ENCODE measurements around the gene RNF113B.

RNF113B gene

GRCh38 chr13:98213354-98213753 lies 36.3 kb upstream of the RNF113B start:
- Histone ChIP-seq H3K4me3 (ENCODE audit: low read depth in 1 of 2, low read length in 2 of 2) (no peak overlapping the region), H3K36me3 (ENCODE audit: insufficient read depth, low read length) (no peaks in the 10 kb centered on the region), H3K79me2 (ENCODE audit: insufficient read depth, low read length) (no peaks in the 10 kb centered on the region), H3K9ac (ENCODE audit: low read depth, low read length) (no peak overlapping the region), H2AFZ (ENCODE audit: low read depth, low read length) (no peak overlapping the region), H3K27ac (ENCODE audit: low read length) (no peak overlapping the region), H3K27me3 (ENCODE audit: insufficient read depth, low read length, poor library complexity) (no peaks in the 10 kb centered on the region), H3K4me2 (ENCODE audit: insufficient read depth, low read length) (no peak overlapping the region), H3K9me3 (ENCODE audit: insufficient read depth, low read length, severe bottlenecking) (no peaks in the 10 kb centered on the region), H4K20me1 (ENCODE audit: insufficient read depth, low read length) (no peaks in the 10 kb centered on the region; the same call in 1 of the 2 replicates), H3K4me1 (ENCODE audit: insufficient read depth, low read length) (no peaks in the 10 kb centered on the region)
- DNase-seq, result no peak
- no peak for TF ChIP-seq CTCF (IDR thresholded peaks at IDR 0.05; ENCODE audit: borderline replicate concordance, extremely low read depth, low read length, poor library complexity, severe bottlenecking)
- no peak for TF ChIP-seq EZH2 (IDR thresholded peaks at IDR 0.05; ENCODE audit: borderline replicate concordance, low read depth, low read length, severe bottlenecking)
- ATAC-seq (ENCODE audit: insufficient read depth, low read depth), result no peak

GRCh38 chr13:98212763-98213162 lies 35.7 kb upstream of the RNF113B start:
- Histone ChIP-seq H3K9ac (ENCODE audit: low read depth, low read length) (no peak overlapping the region), H3K4me2 (ENCODE audit: insufficient read depth, low read length) (no peak overlapping the region), H3K36me3 (ENCODE audit: insufficient read depth, low read length) (no peaks in the 10 kb centered on the region), H2AFZ (ENCODE audit: low read depth, low read length) (no peak overlapping the region), H3K27ac (ENCODE audit: low read length) (no peak overlapping the region), H3K27me3 (ENCODE audit: insufficient read depth, low read length, poor library complexity) (no peaks in the 10 kb centered on the region), H4K20me1 (ENCODE audit: insufficient read depth, low read length) (no peaks in the 10 kb centered on the region; the same call in 1 of the 2 replicates), H3K4me3 (ENCODE audit: low read depth in 1 of 2, low read length in 2 of 2) (no peak overlapping the region), H3K9me3 (ENCODE audit: insufficient read depth, low read length, severe bottlenecking) (no peaks in the 10 kb centered on the region), H3K4me1 (ENCODE audit: insufficient read depth, low read length) (no peaks in the 10 kb centered on the region), H3K79me2 (ENCODE audit: insufficient read depth, low read length) (no peaks in the 10 kb centered on the region)
- DNase-seq (no peak), ATAC-seq (ENCODE audit: insufficient read depth, low read depth) (no peak)
- TF ChIP-seq EZH2 (IDR thresholded peaks at IDR 0.05; ENCODE audit: borderline replicate concordance, low read depth, low read length, severe bottlenecking) (no peak), CTCF (IDR thresholded peaks at IDR 0.05; ENCODE audit: borderline replicate concordance, extremely low read depth, low read length, poor library complexity, severe bottlenecking) (no peak)

- Histone ChIP-seq H2AFZ (ENCODE audit: low read depth, low read length) (no peak overlapping the region), H4K20me1 (ENCODE audit: insufficient read depth, low read length) (no peaks in the 10 kb centered on the region), H3K36me3 (ENCODE audit: insufficient read depth, low read length) (no peaks in the 10 kb centered on the region), H3K4me3 (ENCODE audit: low read depth in 1 of 2, low read length in 2 of 2) (no peak overlapping the region), H3K27me3 (ENCODE audit: insufficient read depth, low read length, poor library complexity) (no peaks in the 10 kb centered on the region), H3K79me2 (ENCODE audit: insufficient read depth, low read length) (no peaks in the 10 kb centered on the region), H3K27ac (ENCODE audit: low read length) (no peak overlapping the region), H3K4me1 (ENCODE audit: insufficient read depth, low read length) (no peaks in the 10 kb centered on the region), H3K9me3 (ENCODE audit: insufficient read depth, low read length, severe bottlenecking) (peaks cover 2% of the 10 kb centered on the region), H3K9ac (ENCODE audit: low read depth, low read length) (no peak overlapping the region), H3K4me2 (ENCODE audit: insufficient read depth, low read length) (no peak overlapping the region)
- no peak for TF ChIP-seq CTCF (IDR thresholded peaks at IDR 0.05; ENCODE audit: borderline replicate concordance, extremely low read depth, low read length, poor library complexity, severe bottlenecking)
- no peak for TF ChIP-seq EZH2 (IDR thresholded peaks at IDR 0.05; ENCODE audit: borderline replicate concordance, low read depth, low read length, severe bottlenecking)
- ATAC-seq (ENCODE audit: insufficient read depth, low read depth) (no peak), DNase-seq (no peak)
These were observed 31.5 kb upstream of the RNF113B start for GRCh38 chr13:98208606-98209005.

GRCh38 chr13:98207416-98207815 lies 30.3 kb upstream of the RNF113B start:
- TF ChIP-seq EZH2 (IDR thresholded peaks at IDR 0.05; ENCODE audit: borderline replicate concordance, low read depth, low read length, severe bottlenecking) (no peak), CTCF (IDR thresholded peaks at IDR 0.05; ENCODE audit: borderline replicate concordance, extremely low read depth, low read length, poor library complexity, severe bottlenecking) (no peak)
- ATAC-seq (ENCODE audit: insufficient read depth, low read depth), result no peak
- H3K79me2 ChIP-seq (ENCODE audit: insufficient read depth, low read length), result no peaks in the 10 kb centered on the region

More at GRCh38 chr13:98207416-98207815, 30.3 kb upstream of the RNF113B start:
- Histone ChIP-seq H3K9ac (ENCODE audit: low read depth, low read length) (no peak overlapping the region), H3K9me3 (ENCODE audit: insufficient read depth, low read length, severe bottlenecking) (peaks cover 2% of the 10 kb centered on the region), H3K4me1 (ENCODE audit: insufficient read depth, low read length) (no peaks in the 10 kb centered on the region), H3K27me3 (ENCODE audit: insufficient read depth, low read length, poor library complexity) (no peaks in the 10 kb centered on the region), H3K4me3 (ENCODE audit: low read depth in 1 of 2, low read length in 2 of 2) (no peak overlapping the region), H3K36me3 (ENCODE audit: insufficient read depth, low read length) (no peaks in the 10 kb centered on the region), H2AFZ (ENCODE audit: low read depth, low read length) (no peak overlapping the region), H3K4me2 (ENCODE audit: insufficient read depth, low read length) (no peak overlapping the region), H3K27ac (ENCODE audit: low read length) (no peak overlapping the region), H4K20me1 (ENCODE audit: insufficient read depth, low read length) (no peaks in the 10 kb centered on the region)
- DNase-seq, result no peak

All from DND-41 (cell line).